Panc1 (cell line): ENCODE results near the gene ZIC4. TPM values are rescaled to one million over a fixed set of nuclear protein-coding genes. Genes with fewer than 3 reads are reported as not detected.

Experiments used
- ATAC-seq: fragments of 200-7000 bp; cut with Tn5 transposase; 2 replicates; pipeline ENCODE4 v1.9.1; 2020; ENCODE audit warnings: mild to moderate bottlenecking, moderate library complexity
- BruUV-seq: library from RNA; stranded (reverse); fragments of 400-500 nt; replicated peaks from 2 replicates; lab custom pipeline; 2021; lab: Mats Ljungman, UMichigan
- CTCF ChIA-PET: fragments of 300-600 bp; sonication (Branson Sonifier 250); formaldehyde crosslinking; loops from one replicate; lab custom pipeline; 2022; ENCODE audit warnings: antibody characterized with exemption; lab: Charles Lee
- POLR2A ChIA-PET: fragments of 300-600 bp; sonication (Branson Sonifier 250); formaldehyde crosslinking; loops from one replicate; lab custom pipeline; 2022; ENCODE audit warnings: antibody characterized with exemption; lab: Charles Lee
- DNase-seq: peaks from one replicate; pipeline ENCODE4 v3.0.0-alpha.2; 2010; ENCODE audit warnings: low read depth, low spot score
- H3K27ac ChIP-seq: 2 replicates; pipeline ENCODE4 v1.5.1; 2011; ENCODE audit warnings: mild to moderate bottlenecking, low read length, inconsistent platforms
- H3K27me3 ChIP-seq: fragments of 200-500 bp; sonication (Bioruptor generic); 2 replicates; pipeline ENCODE4 v1.6.0; 2014; ENCODE audit warnings: low read length, inconsistent platforms; ENCODE audit not compliant: control insufficient read depth, insufficient read depth
- H3K36me3 ChIP-seq: fragments of 200-500 bp; sonication (Bioruptor generic); 2 replicates; pipeline ENCODE4 v1.5.1; 2014; ENCODE audit warnings: inconsistent platforms, mild to moderate bottlenecking, low read length, moderate library complexity; ENCODE audit not compliant: control insufficient read depth, insufficient read depth
- H3K4me1 ChIP-seq: 2 replicates; pipeline ENCODE4 v1.5.1; 2011; ENCODE audit warnings: inconsistent platforms, mild to moderate bottlenecking, low read length, moderate library complexity; ENCODE audit not compliant: control insufficient read depth, insufficient read depth
- H3K4me3 ChIP-seq, 2 experiments: 2 replicates each; pipeline ENCODE4 v1.5.1; 2011 to 2012; ENCODE audit warnings: low read depth in 2 of 2, low read length in 2 of 2, mild to moderate bottlenecking in 2 of 2, inconsistent platforms in 1 of 2, moderate library complexity in 1 of 2
- H3K9me3 ChIP-seq: fragments of 200-500 bp; sonication (Bioruptor generic); 2 replicates; pipeline ENCODE4 v1.5.1; 2014; ENCODE audit warnings: low read depth, mild to moderate bottlenecking, inconsistent platforms, low read length, moderate library complexity; ENCODE audit not compliant: control insufficient read depth, insufficient read depth
- CTCF ChIP-seq: fragments of 450-650 bp; IDR thresholded peaks from 2 replicates; pipeline ENCODE4 v1.5.1; 2017; ENCODE audit warnings: mild to moderate bottlenecking
- POLR2AphosphoS5 ChIP-seq: IDR thresholded peaks from 2 replicates; pipeline ENCODE4 v1.6.1; 2012; ENCODE audit warnings: mild to moderate bottlenecking, low read depth, low read length, moderate library complexity
- REST ChIP-seq, 2 experiments: IDR thresholded peaks; 2 replicates each; pipeline ENCODE4 v1.6.1; 2011 to 2012; ENCODE audit warnings: low read depth in 2 of 2, control low read depth in 1 of 2, low read length in 1 of 2, mild to moderate bottlenecking in 1 of 2, moderate library complexity in 1 of 2; ENCODE audit not compliant: insufficient read depth in 1 of 2
- SIN3A ChIP-seq: IDR thresholded peaks from 2 replicates; pipeline ENCODE4 v1.6.1; 2012; ENCODE audit warnings: low read depth, mild to moderate bottlenecking, low read length, moderate library complexity, borderline replicate concordance; ENCODE audit not compliant: insufficient read depth
- TCF7L2 ChIP-seq: IDR thresholded peaks from 2 replicates; pipeline ENCODE4 v1.6.1; 2011; ENCODE audit warnings: mild to moderate bottlenecking, low read depth, low read length, inconsistent platforms
- in situ Hi-C: cut with HindIII; loops from 2 replicates; pipeline ENCODE4 v1.10.0; 2016; ENCODE audit warnings: low sequenced_read_pairs, low pct_unique_long_range_greater_than_20kb
- intact Hi-C: fragments of 100-400 bp; cut with micrococcal nuclease; formaldehyde crosslinking; loops from one replicate; pipeline ENCODE4 v1.10.0; 2022; ENCODE audit not compliant: unreplicated experiment
- total RNA-seq: library from RNA; stranded (reverse); gene quantifications from one replicate; pipeline ENCODE4 v1.2.1, GENCODE V29; 2021; ENCODE audit not compliant: unreplicated experiment

ZIC4 gene
- total RNA-seq, 1 experiment from 2014 or later: not detected

DNA sequence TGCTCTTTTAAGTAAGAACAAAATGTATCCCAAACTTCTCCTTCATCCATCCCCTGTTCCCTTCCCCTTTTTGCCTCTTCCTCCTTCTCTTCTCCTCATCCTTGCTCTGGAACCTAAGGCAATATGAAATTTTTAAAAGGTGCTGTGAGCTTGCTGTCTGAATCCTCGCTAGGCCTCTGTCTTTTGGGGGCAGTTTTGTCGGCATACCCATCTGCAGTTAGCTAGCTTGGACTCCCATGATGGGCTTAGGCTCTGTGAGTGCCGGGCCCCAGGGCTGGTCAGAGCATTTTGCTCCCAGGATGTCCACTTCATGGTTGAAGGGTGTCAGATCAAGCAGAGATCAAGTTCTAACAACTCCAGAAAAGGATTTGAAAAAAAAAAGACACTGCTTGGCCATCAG, 21.4 kb upstream of the ZIC4 start:
- no peak overlapping the region for H3K27ac ChIP-seq
- in situ Hi-C loops (no loop called here), intact Hi-C loops (no loop called here)
- no peak overlapping the region for H3K4me3 ChIP-seq
- no peaks in the 10 kb centered on the region for H3K9me3 ChIP-seq
- H3K36me3 ChIP-seq: no peaks in the 10 kb centered on the region
- BruUV-seq: no TSS peak
- H3K27me3 ChIP-seq: no peaks in the 10 kb centered on the region; the same call in 1 of the 2 replicates
- H3K4me1 ChIP-seq: no peaks in the 10 kb centered on the region
- TF ChIP-seq REST (IDR thresholded peaks at IDR 0.05; ENCODE audit: insufficient read depth in 1 of 2, low read depth in 2 of 2, low read length in 1 of 2) (no peak), SIN3A (no peak), POLR2AphosphoS5 (no peak), CTCF (no peak), TCF7L2 (no peak)
- ATAC-seq: no peak
- DNase-seq: no peak
- POLR2A ChIA-PET: no interaction called here
- CTCF ChIA-PET: no interaction called here

DNA sequence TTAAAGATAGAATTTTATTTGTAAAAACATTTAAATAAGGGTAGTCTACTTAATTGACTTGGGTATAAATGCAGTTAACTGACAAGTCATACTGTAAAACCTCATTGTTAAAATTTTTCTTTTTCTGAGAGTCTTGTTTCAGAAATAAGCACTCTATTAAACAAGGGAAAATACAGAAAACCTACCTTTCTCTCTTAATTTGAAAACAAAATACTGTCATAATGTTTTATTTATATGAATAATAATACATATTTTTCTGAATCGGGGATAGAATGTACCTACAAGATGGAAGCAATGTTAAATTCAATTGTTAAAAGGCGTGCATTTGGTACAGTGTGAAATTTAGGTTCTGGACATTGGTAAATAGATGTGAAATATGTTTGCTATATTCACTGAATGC, 20.6 kb upstream of the ZIC4 start:
- Histone ChIP-seq H3K27me3 (no peaks in the 10 kb centered on the region; the same call in 1 of the 2 replicates), H3K36me3 (no peaks in the 10 kb centered on the region), H3K9me3 (no peaks in the 10 kb centered on the region), H3K4me1 (no peaks in the 10 kb centered on the region), H3K27ac (no peak overlapping the region), H3K4me3 (no peak overlapping the region)
- no TSS peak for BruUV-seq
- ChIA-PET POLR2A (no interaction called here), CTCF (no interaction called here)
- intact Hi-C loops: no loop called here
- in situ Hi-C loops: no loop called here
- no peak for TF ChIP-seq SIN3A
- TF ChIP-seq TCF7L2: no peak
- no peak for TF ChIP-seq POLR2AphosphoS5
- TF ChIP-seq REST (IDR thresholded peaks at IDR 0.05; ENCODE audit: insufficient read depth in 1 of 2, low read depth in 2 of 2, low read length in 1 of 2): no peak
- TF ChIP-seq CTCF: no peak
- no peak for ATAC-seq
- DNase-seq: no peak
